ENCODE measurements around the gene TWNK. TPM values are rescaled to one million over a fixed set of nuclear protein-coding genes. Genes with fewer than 3 reads are reported as not detected.
A peak's percentile ranks its signal among the peaks of the same experiment; 100 is the strongest.

TWNK gene
- total RNA-seq, 4 donors from 2014 or later = 5.0 to 13.9 (median 6.5) TPM

- Histone ChIP-seq H3K4me3 (no peak overlapping the region), H3K27ac (no peak overlapping the region), H3K4me1 (peaks cover 22 to 33% (median 22%) of the 10 kb centered on the region in 3 donors), H3K9me3 (no peaks in the 10 kb centered on the region), H3K27me3 (no peaks in the 10 kb centered on the region), H3K36me3 (peaks cover 5 to 73% (median 6%) of the 10 kb centered on the region in 3 donors)
- intact Hi-C loops (cut with DNase I) = no loop called here
- no peak for DNase-seq
- TF ChIP-seq CTCF (IDR thresholded peaks at IDR 0.05) = no peak
- TF ChIP-seq POLR2A (IDR thresholded peaks at IDR 0.05) = no peak
- WGBS, 2 donors = 85 to 86% methylated on average over 7 to 8 of the region's 13 CpGs
Observed at GRCh38 chr10:100983868-100984671, 3.3 kb upstream of the TWNK start.

DNA sequence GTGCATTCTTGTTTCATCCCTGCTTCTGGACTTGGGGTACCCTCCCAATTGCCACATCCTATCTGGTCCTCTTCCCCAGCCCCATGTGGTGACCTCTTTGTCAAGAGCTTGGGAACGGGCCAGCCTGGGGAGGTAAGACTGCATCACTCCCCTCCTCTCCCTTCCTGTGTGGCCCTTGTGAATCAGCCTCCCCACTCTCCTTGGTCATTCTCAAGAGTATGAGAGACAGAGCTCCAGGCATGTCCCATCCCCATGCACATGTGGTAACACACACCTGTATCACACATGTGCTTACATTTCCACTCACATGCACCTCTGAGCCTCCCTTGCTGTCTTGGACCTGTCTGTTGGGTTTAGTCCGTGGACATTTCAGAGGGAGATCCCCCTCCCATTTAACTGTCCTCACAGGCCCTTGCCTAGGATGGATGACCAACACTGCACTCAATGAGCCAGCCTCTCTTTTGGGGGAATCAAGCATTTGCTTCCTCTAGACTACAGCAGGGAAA is 2.6 kb upstream of the TWNK start:
- peaks cover 22 to 40% (median 22%) of the 10 kb centered on the region in 3 donors for H3K4me1 ChIP-seq
- 52 to 77% methylated on average over 2 of the region's 2 CpGs for WGBS, 2 donors
- H3K9me3 ChIP-seq = no peaks in the 10 kb centered on the region
- no peaks in the 10 kb centered on the region for H3K27me3 ChIP-seq
- H3K4me3 ChIP-seq = no peak overlapping the region
- no peak for TF ChIP-seq POLR2A (IDR thresholded peaks at IDR 0.05)
- no peak for TF ChIP-seq CTCF (IDR thresholded peaks at IDR 0.05)
- intact Hi-C loops (cut with DNase I) = no loop called here
- no peak overlapping the region for H3K27ac ChIP-seq
- DNase-seq = no peak
- H3K36me3 ChIP-seq = peaks cover 5 to 73% (median 12%) of the 10 kb centered on the region in 3 donors

DNA sequence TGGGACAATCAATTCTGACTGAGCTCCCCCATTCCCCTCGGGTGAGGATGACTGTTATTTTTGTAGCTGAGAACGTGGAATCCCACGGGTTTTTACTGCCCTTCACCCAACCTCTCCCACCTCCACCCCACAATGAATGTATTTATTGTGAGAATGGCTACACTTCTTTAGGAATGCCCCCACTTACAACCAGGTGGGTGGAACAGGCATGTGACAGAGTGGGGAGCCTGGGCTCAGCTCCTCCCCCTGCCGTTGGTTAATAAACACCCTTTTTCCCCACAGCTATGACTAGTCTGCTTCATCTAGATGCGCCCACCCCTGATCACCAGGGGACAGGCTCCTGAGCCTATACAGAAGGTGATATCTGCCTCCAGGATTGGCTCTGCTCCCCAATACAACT is 2.0 kb upstream of the TWNK start:
- H3K36me3 ChIP-seq = peaks cover 6 to 73% (median 18%) of the 10 kb centered on the region in 3 donors
- intact Hi-C loops (cut with DNase I) = no loop called here

DNA sequence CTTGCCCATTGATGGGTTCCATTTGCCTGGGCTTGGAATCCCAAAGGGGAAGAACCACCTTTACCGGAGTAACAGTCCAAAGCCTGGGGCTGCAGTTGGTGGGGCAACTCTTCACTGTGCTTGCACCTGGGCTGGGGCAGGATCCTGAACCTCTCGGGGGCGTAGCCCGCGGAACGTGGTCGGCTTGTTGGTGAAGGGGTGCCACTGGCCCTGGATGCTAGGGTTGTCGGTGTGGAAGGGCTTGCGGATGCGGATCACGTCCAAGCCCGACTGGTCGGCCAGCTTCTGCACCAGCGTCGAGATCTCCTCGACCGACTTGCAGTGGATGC is 756 bp upstream of the TWNK start:
- Histone ChIP-seq H3K36me3 (peaks cover 18 to 73% (median 19%) of the 10 kb centered on the region in 3 donors), H3K27ac (peak overlapping the region in 3 of 4 donors; percentile 78 to 89 (median 87)), H3K4me3 (peak overlapping the region; percentile 78 to 90 (median 86)), H3K9me3 (no peaks in the 10 kb centered on the region), H3K27me3 (no peaks in the 10 kb centered on the region), H3K4me1 (peaks cover 22 to 47% (median 22%) of the 10 kb centered on the region in 3 donors)
- WGBS, 2 donors = 17% methylated on average over 1 to 15 of the region's 17 CpGs
- DNase-seq = no peak
- intact Hi-C loops (cut with DNase I) = no loop called here
- TF ChIP-seq POLR2A (IDR thresholded peaks at IDR 0.05) (no peak), CTCF (IDR thresholded peaks at IDR 0.05) (no peak)

More for the DNA sequence above, 2.0 kb upstream of the TWNK start:
- no peak for DNase-seq
- Histone ChIP-seq H3K4me3 (no peak overlapping the region), H3K9me3 (no peaks in the 10 kb centered on the region), H3K27me3 (no peaks in the 10 kb centered on the region), H3K4me1 (peaks cover 22 to 44% (median 22%) of the 10 kb centered on the region in 3 donors), H3K27ac (no peak overlapping the region)
- WGBS, 2 donors = 53 to 80% methylated on average over 5 of the region's 5 CpGs
- no peak for TF ChIP-seq CTCF (IDR thresholded peaks at IDR 0.05)

DNA sequence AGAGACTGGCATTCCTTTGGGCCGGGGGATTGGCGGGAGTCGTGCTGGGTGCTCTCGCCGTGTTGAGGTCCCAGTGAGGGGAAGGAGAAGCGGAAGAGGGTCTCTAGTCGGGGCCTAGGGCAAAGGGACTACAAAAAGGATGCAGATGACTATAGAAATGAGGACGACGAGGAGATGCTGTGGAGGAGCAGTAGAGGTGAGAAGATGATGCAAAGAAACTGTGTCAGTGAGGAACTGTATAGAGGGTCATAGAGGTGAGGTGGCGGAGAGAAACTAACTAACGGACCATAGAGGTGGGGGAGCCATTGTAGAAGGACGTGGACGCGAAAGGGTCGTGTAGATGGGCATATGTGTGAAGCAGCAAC is 324 bp downstream of the TWNK start:
- intact Hi-C loops (cut with DNase I) = no loop called here
- WGBS, 2 donors = 0 to 1% methylated on average over 15 of the region's 15 CpGs
- no peaks in the 10 kb centered on the region for H3K9me3 ChIP-seq
- H3K4me3 ChIP-seq = peak overlapping the region; percentile 78 to 90 (median 86)
- TF ChIP-seq POLR2A (IDR thresholded peaks at IDR 0.05) = no peak
- no peak for TF ChIP-seq CTCF (IDR thresholded peaks at IDR 0.05)
- DNase-seq = no peak
- H3K4me1 ChIP-seq = peaks cover 22 to 47% (median 22%) of the 10 kb centered on the region in 3 donors
- H3K36me3 ChIP-seq = peaks cover 18 to 73% (median 19%) of the 10 kb centered on the region in 3 donors
- H3K27ac ChIP-seq = peak overlapping the region; percentile 76 to 89 (median 82)
- no peaks in the 10 kb centered on the region for H3K27me3 ChIP-seq
